ENCODE measurements around the gene DNAH10.

DNA sequence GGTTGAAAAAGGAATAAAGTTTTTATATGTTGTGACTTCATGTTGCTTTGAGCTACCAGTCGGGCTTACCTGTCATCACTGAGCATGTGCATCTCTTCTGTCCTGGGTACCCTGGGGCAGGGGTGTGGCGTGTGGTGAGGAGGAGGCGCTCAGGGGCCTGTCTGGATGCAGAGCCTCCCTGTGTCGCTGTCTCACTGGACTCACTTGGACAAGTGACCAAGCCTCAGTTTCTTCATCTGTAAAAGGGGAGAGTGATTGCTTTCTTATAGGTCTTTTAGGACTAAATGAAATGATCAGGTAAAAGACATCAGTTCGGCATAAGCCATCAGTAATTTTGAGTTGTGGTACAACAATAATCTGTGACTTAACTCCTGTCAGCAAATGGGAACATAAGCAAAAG lies 27.8 kb upstream of the DNAH10 start:
- TF ChIP-seq, protein P1, sequence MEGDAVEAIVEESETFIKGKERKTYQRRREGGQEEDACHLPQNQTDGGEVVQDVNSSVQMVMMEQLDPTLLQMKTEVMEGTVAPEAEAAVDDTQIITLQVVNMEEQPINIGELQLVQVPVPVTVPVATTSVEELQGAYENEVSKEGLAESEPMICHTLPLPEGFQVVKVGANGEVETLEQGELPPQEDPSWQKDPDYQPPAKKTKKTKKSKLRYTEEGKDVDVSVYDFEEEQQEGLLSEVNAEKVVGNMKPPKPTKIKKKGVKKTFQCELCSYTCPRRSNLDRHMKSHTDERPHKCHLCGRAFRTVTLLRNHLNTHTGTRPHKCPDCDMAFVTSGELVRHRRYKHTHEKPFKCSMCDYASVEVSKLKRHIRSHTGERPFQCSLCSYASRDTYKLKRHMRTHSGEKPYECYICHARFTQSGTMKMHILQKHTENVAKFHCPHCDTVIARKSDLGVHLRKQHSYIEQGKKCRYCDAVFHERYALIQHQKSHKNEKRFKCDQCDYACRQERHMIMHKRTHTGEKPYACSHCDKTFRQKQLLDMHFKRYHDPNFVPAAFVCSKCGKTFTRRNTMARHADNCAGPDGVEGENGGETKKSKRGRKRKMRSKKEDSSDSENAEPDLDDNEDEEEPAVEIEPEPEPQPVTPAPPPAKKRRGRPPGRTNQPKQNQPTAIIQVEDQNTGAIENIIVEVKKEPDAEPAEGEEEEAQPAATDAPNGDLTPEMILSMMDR (conservative IDR thresholded peaks at IDR 0.05), result no peak
- no peak for TF ChIP-seq ZFX (IDR thresholded peaks at IDR 0.05)

Data from C4-2B (cell line).